ENCODE results near the gene CDKN2D.
"Not testable (repeated sequence)": the region's sequence is repeated elsewhere in the genome, so short reads cannot be mapped to it uniquely, and the experiment has no call there.

The CDKN2D gene

GRCh38 chr19:10580979-10581631 lies 12.3 kb upstream of the CDKN2D start:
- peak; percentile 88 for DNase-seq (ENCODE audit: low read depth in 2 of 2)

- DNase-seq (ENCODE audit: low read depth in 2 of 2): no peak
These were observed 9.2 kb upstream of the CDKN2D start for GRCh38 chr19:10577951-10578350.

- DNase-seq (ENCODE audit: low read depth in 2 of 2): no peak
These were observed 6.4 kb upstream of the CDKN2D start for GRCh38 chr19:10575011-10575716.

- no peak for DNase-seq (ENCODE audit: low read depth in 2 of 2)
These were observed 5.7 kb upstream of the CDKN2D start for GRCh38 chr19:10574462-10574861.

- not testable (repeated sequence) for DNase-seq (ENCODE audit: low read depth in 2 of 2)
These were observed 5.0 kb upstream of the CDKN2D start for GRCh38 chr19:10573793-10574192.

- peak in 1 of 2 donors; percentile 36 for DNase-seq (ENCODE audit: low read depth in 2 of 2)
These were observed 535 bp downstream of the CDKN2D start for GRCh38 chr19:10568062-10568825.

GRCh38 chr19:10567656-10568055 lies 1.1 kb downstream of the CDKN2D start:
- DNase-seq (ENCODE audit: low read depth in 2 of 2): no peak

GRCh38 chr19:10566658-10567410 lies 1.9 kb downstream of the CDKN2D start:
- DNase-seq (ENCODE audit: low read depth in 2 of 2): no peak

GRCh38 chr19:10566408-10566657 lies 2.4 kb downstream of the CDKN2D start:
- DNase-seq (ENCODE audit: low read depth in 2 of 2): no peak

- DNase-seq (ENCODE audit: low read depth in 2 of 2): peak; percentile 97 to 98
These were observed 3.0 kb downstream of the CDKN2D start, which contains the start of gene KRI1 for GRCh38 chr19:10565567-10566407. TSS of gene KRI1 (minus strand) at chr19:10566010. CDS start at chr19:10565999, 11 bp downstream.

- peak; percentile 37 to 50 for DNase-seq (ENCODE audit: low read depth in 2 of 2)
These were observed 3.7 kb downstream of the CDKN2D start for GRCh38 chr19:10565028-10565566.

GRCh38 chr19:10562609-10563008 lies 6.2 kb downstream of the CDKN2D start:
- no peak for DNase-seq (ENCODE audit: low read depth in 2 of 2)

GRCh38 chr19:10560154-10560553 lies 8.6 kb downstream of the CDKN2D start:
- DNase-seq (ENCODE audit: low read depth in 2 of 2): no peak

- DNase-seq (ENCODE audit: low read depth in 2 of 2): no peak
These were observed 11.1 kb downstream of the CDKN2D start for GRCh38 chr19:10557603-10558197.

- DNase-seq (ENCODE audit: low read depth in 2 of 2): no peak
These were observed 13.2 kb downstream of the CDKN2D start for GRCh38 chr19:10555610-10555973.

- DNase-seq (ENCODE audit: low read depth in 2 of 2): no peak
These were observed 13.8 kb downstream of the CDKN2D start for GRCh38 chr19:10554760-10555609.

- DNase-seq (ENCODE audit: low read depth in 2 of 2): no peak
These were observed 14.8 kb downstream of the CDKN2D start for GRCh38 chr19:10553943-10554381.

- no peak for DNase-seq (ENCODE audit: low read depth in 2 of 2)
These were observed 15.6 kb downstream of the CDKN2D start for GRCh38 chr19:10553087-10553667.

- no peak for DNase-seq (ENCODE audit: low read depth in 2 of 2)
These were observed 16.2 kb downstream of the CDKN2D start for GRCh38 chr19:10552510-10553053.

Data from stimulated activated CD4-positive, alpha-beta T cell treated with anti-CD3 and anti-CD28 coated beads, Interleukin-1b, Interleukin-23, amount 100 ng/mL, for 4 hours (primary cell).